ENCODE measurements around the gene C19orf47.

DNA sequence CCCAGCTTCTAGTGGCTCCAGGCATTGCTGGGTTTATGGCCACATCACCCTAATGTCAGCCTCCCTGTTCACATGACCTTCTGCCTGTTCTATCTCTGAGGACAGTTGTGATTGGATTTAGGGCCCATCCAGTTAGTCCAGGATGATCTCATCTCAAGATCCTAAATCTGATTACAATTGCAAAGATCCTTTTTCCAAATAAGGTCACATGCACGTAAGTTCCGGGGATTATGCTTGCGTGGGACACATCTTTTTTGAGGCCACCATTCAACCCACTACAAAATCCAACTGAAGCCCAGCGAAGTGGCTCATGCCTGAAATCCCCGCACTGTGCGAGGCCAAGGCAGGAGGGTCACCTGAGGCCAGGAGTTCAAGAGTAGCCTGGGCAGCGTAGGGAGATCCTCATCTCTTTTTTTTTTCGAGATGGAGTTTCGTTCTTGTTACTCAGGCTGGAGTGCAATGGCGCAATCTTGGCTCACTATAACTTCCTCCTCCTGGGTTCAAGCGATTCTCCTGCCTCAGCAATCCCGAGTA is 12.6 kb upstream of the C19orf47 start:
- TF ChIP-seq EZH2 (IDR thresholded peaks at IDR 0.05) = no peak
- TF ChIP-seq CTCF (IDR thresholded peaks at IDR 0.05) = no peak

All from neural progenitor cell (in vitro differentiated cells).